Right lobe of liver (tissue), 4 donors: Measurements from ENCODE around the gene BCL2.

Source experiments
- POLR2A ChIP-seq: fragments of 450-650 bp; IDR thresholded peaks from one replicate; pipeline ENCODE4 v1.6.1; 2017; ENCODE audit warnings: antibody characterized with exemption, mild to moderate bottlenecking
- TF ChIP-seq, protein P1 (sequence below), 4 donors: fragments of 200-600 bp in 3 of 4; fragments of 450-650 bp in 1 of 4; IDR thresholded peaks; one replicate each; pipeline versions ENCODE4 v1.5.1 to v1.8.0; 2016 to 2022; ENCODE audit warnings: antibody characterized with exemption in 4 of 4, mild to moderate bottlenecking in 2 of 4
- donor health status: DM: no; HTN: no; CAD: no.
- donor health status: DM: no; HTN: no; CAD: no.
- donor health status: DM: no; HTN: yes; CAD: no.

GRCh38 chr18:63321291-63321690 is 1.7 kb upstream of the BCL2 start:
- no peak for TF ChIP-seq POLR2A
- TF ChIP-seq, protein P1, sequence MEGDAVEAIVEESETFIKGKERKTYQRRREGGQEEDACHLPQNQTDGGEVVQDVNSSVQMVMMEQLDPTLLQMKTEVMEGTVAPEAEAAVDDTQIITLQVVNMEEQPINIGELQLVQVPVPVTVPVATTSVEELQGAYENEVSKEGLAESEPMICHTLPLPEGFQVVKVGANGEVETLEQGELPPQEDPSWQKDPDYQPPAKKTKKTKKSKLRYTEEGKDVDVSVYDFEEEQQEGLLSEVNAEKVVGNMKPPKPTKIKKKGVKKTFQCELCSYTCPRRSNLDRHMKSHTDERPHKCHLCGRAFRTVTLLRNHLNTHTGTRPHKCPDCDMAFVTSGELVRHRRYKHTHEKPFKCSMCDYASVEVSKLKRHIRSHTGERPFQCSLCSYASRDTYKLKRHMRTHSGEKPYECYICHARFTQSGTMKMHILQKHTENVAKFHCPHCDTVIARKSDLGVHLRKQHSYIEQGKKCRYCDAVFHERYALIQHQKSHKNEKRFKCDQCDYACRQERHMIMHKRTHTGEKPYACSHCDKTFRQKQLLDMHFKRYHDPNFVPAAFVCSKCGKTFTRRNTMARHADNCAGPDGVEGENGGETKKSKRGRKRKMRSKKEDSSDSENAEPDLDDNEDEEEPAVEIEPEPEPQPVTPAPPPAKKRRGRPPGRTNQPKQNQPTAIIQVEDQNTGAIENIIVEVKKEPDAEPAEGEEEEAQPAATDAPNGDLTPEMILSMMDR (IDR thresholded peaks at IDR 0.05) = no peak
